Measurements from ENCODE around the gene ACP6. TPM values are rescaled to one million over a fixed set of nuclear protein-coding genes. Genes with fewer than 3 reads are reported as not detected.

Gene ACP6
- total and polyA plus RNA-seq, 2 of the 13 experiments (the other 11 are each of a cell fraction or from before 2014, with no cell fraction given), result 18.1 to 33.7 TPM

GRCh38 chr1:147600119-147601111 lies 69.9 kb downstream of the ACP6 start (continued):
- TF ChIP-seq, protein P1, sequence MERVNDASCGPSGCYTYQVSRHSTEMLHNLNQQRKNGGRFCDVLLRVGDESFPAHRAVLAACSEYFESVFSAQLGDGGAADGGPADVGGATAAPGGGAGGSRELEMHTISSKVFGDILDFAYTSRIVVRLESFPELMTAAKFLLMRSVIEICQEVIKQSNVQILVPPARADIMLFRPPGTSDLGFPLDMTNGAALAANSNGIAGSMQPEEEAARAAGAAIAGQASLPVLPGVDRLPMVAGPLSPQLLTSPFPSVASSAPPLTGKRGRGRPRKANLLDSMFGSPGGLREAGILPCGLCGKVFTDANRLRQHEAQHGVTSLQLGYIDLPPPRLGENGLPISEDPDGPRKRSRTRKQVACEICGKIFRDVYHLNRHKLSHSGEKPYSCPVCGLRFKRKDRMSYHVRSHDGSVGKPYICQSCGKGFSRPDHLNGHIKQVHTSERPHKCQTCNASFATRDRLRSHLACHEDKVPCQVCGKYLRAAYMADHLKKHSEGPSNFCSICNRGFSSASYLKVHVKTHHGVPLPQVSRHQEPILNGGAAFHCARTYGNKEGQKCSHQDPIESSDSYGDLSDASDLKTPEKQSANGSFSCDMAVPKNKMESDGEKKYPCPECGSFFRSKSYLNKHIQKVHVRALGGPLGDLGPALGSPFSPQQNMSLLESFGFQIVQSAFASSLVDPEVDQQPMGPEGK (CRISPR knock-in tag; IDR thresholded peaks at IDR 0.05), result peak; percentile 42; the same call in 1 of the 2 replicates
- 0 out of 2 replicates have a peak, but pooled peaks have one; percentile 20 for TF ChIP-seq ZNF768 (CRISPR knock-in tag; IDR thresholded peaks at IDR 0.05)
- TF ChIP-seq ZNF24 (IDR thresholded peaks at IDR 0.05), result no peak
- peak; percentile 49; the same call in 1 of the 2 replicates for TF ChIP-seq CTCF (CRISPR knock-in tag; IDR thresholded peaks at IDR 0.05)
- peak; percentile 34 for TF ChIP-seq YY1 (IDR thresholded peaks at IDR 0.05; ENCODE audit: insufficient read depth, insufficient replicate concordance, low read depth, low read length)
- peak; percentile 7; the same call in 1 of the 2 replicates for TF ChIP-seq SAP130 (CRISPR knock-in tag; IDR thresholded peaks at IDR 0.05; ENCODE audit: low read depth)
- TF ChIP-seq PHF8 (CRISPR knock-in tag; IDR thresholded peaks at IDR 0.05), result 0 out of 2 replicates have a peak, but pooled peaks have one; percentile 21
- TF ChIP-seq ZNF816 (CRISPR knock-in tag; IDR thresholded peaks at IDR 0.05; ENCODE audit: borderline replicate concordance), result 0 out of 2 replicates have a peak, but pooled peaks have one; percentile 21
- TF ChIP-seq STAG1 (CRISPR knock-in tag; IDR thresholded peaks at IDR 0.05), result peak; percentile 45
- TF ChIP-seq CHD2 (IDR thresholded peaks at IDR 0.05; ENCODE audit: low read depth, low read length), result peak; percentile 31; the same call in 1 of the 2 replicates
- peak in 1 of 2 experiments; percentile 36; a peak in 1 of 4 replicates for TF ChIP-seq POLR2A (IDR thresholded peaks at IDR 0.05; ENCODE audit: insufficient read depth in 1 of 2, low read depth in 2 of 2, low read length in 2 of 2)
- TF ChIP-seq SKI (IDR thresholded peaks at IDR 0.05; ENCODE audit: partially characterized antibody), result peak; percentile 18
- TF ChIP-seq MXI1 (IDR thresholded peaks at IDR 0.05; ENCODE audit: borderline replicate concordance, low read depth, low read length), result 0 out of 3 replicates have a peak, but pooled peaks have one; percentile 22
- TF ChIP-seq ZNF639 (CRISPR knock-in tag; conservative IDR thresholded peaks at IDR 0.05), result peak; percentile 85; the same call in 1 of the 2 replicates
